GM19467 (cell line): ENCODE measurements around the gene FFAR3.

ENCODE experiments used
- ATAC-seq: cut with Tn5 transposase; IDR thresholded peaks from one replicate; pipeline ENCODE4 v1.9.1; 2021; ENCODE audit warnings: mild to moderate bottlenecking, moderate library complexity; ENCODE audit not compliant: unreplicated experiment

FFAR3 gene

GRCh38 chr19:35357867-35358573 is at the start of gene FFAR3:
FFAR3 (plus strand) TSS chr19:35358460; CDS start chr19:35358891, 431 bp downstream.
- ATAC-seq, result no peak

- ATAC-seq, result no peak
Observed at GRCh38 chr19:35308910-35309309, 49.4 kb upstream of the FFAR3 start.

- ATAC-seq, result no peak
Observed at GRCh38 chr19:35309481-35310279, 48.6 kb upstream of the FFAR3 start.

- no peak for ATAC-seq
Observed at GRCh38 chr19:35310331-35310730, 47.9 kb upstream of the FFAR3 start.

GRCh38 chr19:35310811-35311465 is 47.3 kb upstream of the FFAR3 start:
- ATAC-seq, result no peak

GRCh38 chr19:35311901-35312665 is 46.2 kb upstream of the FFAR3 start:
- no peak for ATAC-seq

GRCh38 chr19:35313587-35313986 is 44.7 kb upstream of the FFAR3 start:
- no peak for ATAC-seq

GRCh38 chr19:35314031-35314430 is 44.2 kb upstream of the FFAR3 start:
- no peak for ATAC-seq

- ATAC-seq, result no peak
Observed at GRCh38 chr19:35314858-35315470, 43.3 kb upstream of the FFAR3 start.

- ATAC-seq, result no peak
Observed at GRCh38 chr19:35315883-35316282, 42.4 kb upstream of the FFAR3 start.

GRCh38 chr19:35316560-35316959 is 41.7 kb upstream of the FFAR3 start:
- ATAC-seq, result no peak

GRCh38 chr19:35317464-35318043 is 40.7 kb upstream of the FFAR3 start:
- ATAC-seq, result no peak

- no peak for ATAC-seq
Observed at GRCh38 chr19:35318679-35319448, 39.4 kb upstream of the FFAR3 start.

GRCh38 chr19:35320065-35320713 is 38.1 kb upstream of the FFAR3 start:
- no peak for ATAC-seq

GRCh38 chr19:35321291-35321690 is 37.0 kb upstream of the FFAR3 start:
- ATAC-seq, result no peak

- ATAC-seq, result no peak
Observed at GRCh38 chr19:35322014-35322413, 36.2 kb upstream of the FFAR3 start.

- ATAC-seq, result no peak
Observed at GRCh38 chr19:35327642-35328041, 30.6 kb upstream of the FFAR3 start.

- ATAC-seq, result no peak
Observed at GRCh38 chr19:35328851-35329285, 29.4 kb upstream of the FFAR3 start, which contains the start of gene CD22. CD22 (plus strand) TSS chr19:35329187; CDS start chr19:35332041, 2,854 bp downstream.

GRCh38 chr19:35329323-35329722 is 28.9 kb upstream of the FFAR3 start:
- ATAC-seq, result no peak
